Measurements from ENCODE around the gene SLC5A2.

SLC5A2 gene

GRCh38 chr16:31459687-31460581 is 23.0 kb upstream of the SLC5A2 start:
- DNase-seq (ENCODE audit: low spot score) (peak; percentile 98), FAIRE-seq (peak; percentile 46)

- FAIRE-seq (no peak), DNase-seq (ENCODE audit: low spot score) (no peak)
Measured at GRCh38 chr16:31460582-31461002, 22.3 kb upstream of the SLC5A2 start.

- no peak for DNase-seq (ENCODE audit: low spot score)
- FAIRE-seq, result no peak
Measured at GRCh38 chr16:31461201-31461920, 21.6 kb upstream of the SLC5A2 start.

- FAIRE-seq (no peak), DNase-seq (ENCODE audit: low spot score) (no peak)
Measured at GRCh38 chr16:31461921-31462804, 20.8 kb upstream of the SLC5A2 start.

- no peak for FAIRE-seq
- no peak for DNase-seq (ENCODE audit: low spot score)
Measured at GRCh38 chr16:31464348-31464769, 18.6 kb upstream of the SLC5A2 start.

GRCh38 chr16:31464781-31465260 is 18.1 kb upstream of the SLC5A2 start:
- FAIRE-seq (no peak), DNase-seq (ENCODE audit: low spot score) (no peak)

- FAIRE-seq (no peak), DNase-seq (ENCODE audit: low spot score) (no peak)
Measured at GRCh38 chr16:31465788-31466370, 17.0 kb upstream of the SLC5A2 start.

GRCh38 chr16:31466381-31466841 is 16.5 kb upstream of the SLC5A2 start:
- no peak for DNase-seq (ENCODE audit: low spot score)
- FAIRE-seq, result no peak

- DNase-seq (ENCODE audit: low spot score) (no peak), FAIRE-seq (no peak)
Measured at GRCh38 chr16:31467151-31467773, 15.7 kb upstream of the SLC5A2 start.

- DNase-seq (ENCODE audit: low spot score) (no peak), FAIRE-seq (no peak)
Measured at GRCh38 chr16:31467858-31468257, 15.1 kb upstream of the SLC5A2 start.

GRCh38 chr16:31470615-31471014 is 12.3 kb upstream of the SLC5A2 start:
- DNase-seq (ENCODE audit: low spot score) (no peak), FAIRE-seq (no peak)

- DNase-seq (ENCODE audit: low spot score) (no peak), FAIRE-seq (no peak)
Measured at GRCh38 chr16:31471241-31471874, 11.6 kb upstream of the SLC5A2 start.

GRCh38 chr16:31471875-31472708 is 10.8 kb upstream of the SLC5A2 start, which contains the start of gene TGFB1I1:
Gene TGFB1I1 (plus strand): TSS chr16:31472152. CDS start chr16:31472189, 37 bp downstream.
- FAIRE-seq, result no peak
- DNase-seq (ENCODE audit: low spot score), result no peak

- peak; percentile 46 for DNase-seq (ENCODE audit: low spot score)
- no peak for FAIRE-seq
Measured at GRCh38 chr16:31472709-31473203, 10.2 kb upstream of the SLC5A2 start.

GRCh38 chr16:31473264-31473984 is 9.5 kb upstream of the SLC5A2 start:
- DNase-seq (ENCODE audit: low spot score) (no peak), FAIRE-seq (no peak)

- no peak for DNase-seq (ENCODE audit: low spot score)
- FAIRE-seq, result no peak
Measured at GRCh38 chr16:31474173-31474714, 8.7 kb upstream of the SLC5A2 start.
